Liver (tissue), 3 donors: ENCODE measurements around the gene GULP1.

Experiments
- EGR1 ChIP-seq, 2 donors: IDR thresholded peaks; 2 replicates each; pipeline ENCODE4 v1.6.1; 2016 to 2018; ENCODE audit warnings: antibody characterized with exemption in 2 of 2, low read depth in 2 of 2
- GABPA ChIP-seq, 2 donors: IDR thresholded peaks in 1 of 2; conservative IDR thresholded peaks in 1 of 2; 2 replicates each; pipeline ENCODE4 v1.6.1; 2016; ENCODE audit warnings: antibody characterized with exemption in 2 of 2, mild to moderate bottlenecking in 1 of 2, moderate library complexity in 1 of 2
- JUND ChIP-seq, 2 donors: IDR thresholded peaks; 2 replicates each; pipeline ENCODE4 v1.6.1; 2016; ENCODE audit warnings: antibody characterized with exemption in 2 of 2
- MAX ChIP-seq: IDR thresholded peaks from 2 replicates; pipeline ENCODE4 v1.6.1; 2016; ENCODE audit warnings: antibody characterized with exemption
- REST ChIP-seq: IDR thresholded peaks from 2 replicates; pipeline ENCODE4 v1.6.1; 2016; ENCODE audit warnings: antibody characterized with exemption, mild to moderate bottlenecking
- RXRA ChIP-seq, 2 donors: IDR thresholded peaks; 2 replicates each; pipeline ENCODE4 v1.6.1; 2017 to 2018; ENCODE audit warnings: antibody characterized with exemption in 2 of 2, mild to moderate bottlenecking in 1 of 2
- SP1 ChIP-seq: IDR thresholded peaks from 2 replicates; pipeline ENCODE4 v1.6.1; 2018; ENCODE audit warnings: antibody characterized with exemption, mild to moderate bottlenecking
- TAF1 ChIP-seq: conservative IDR thresholded peaks from 2 replicates; pipeline ENCODE4 v1.6.1; 2016; ENCODE audit warnings: antibody characterized with exemption, mild to moderate bottlenecking
- YY1 ChIP-seq: IDR thresholded peaks from 2 replicates; pipeline ENCODE4 v1.6.1; 2016; ENCODE audit warnings: antibody characterized with exemption, mild to moderate bottlenecking
- ZBTB33 ChIP-seq: IDR thresholded peaks from 2 replicates; pipeline ENCODE4 v1.6.1; 2016; ENCODE audit warnings: antibody characterized with exemption
- TF ChIP-seq, protein P1 (sequence below): fragments of 150-350 bp; IDR thresholded peaks from 2 replicates; pipeline ENCODE4 v1.5.1; 2017; ENCODE audit warnings: improper control_type of control experiment, low read depth, low read length; ENCODE audit not compliant: missing input control
- TF ChIP-seq, protein P2 (sequence below): IDR thresholded peaks from 2 replicates; pipeline ENCODE4 v1.6.1; 2016; ENCODE audit warnings: antibody characterized with exemption
- donor health status: healthy.
- donor health status: healthy.

- TF ChIP-seq MAX, result no peak
- TF ChIP-seq RXRA (IDR thresholded peaks at IDR 0.05), result no peak
- TF ChIP-seq, protein P1, sequence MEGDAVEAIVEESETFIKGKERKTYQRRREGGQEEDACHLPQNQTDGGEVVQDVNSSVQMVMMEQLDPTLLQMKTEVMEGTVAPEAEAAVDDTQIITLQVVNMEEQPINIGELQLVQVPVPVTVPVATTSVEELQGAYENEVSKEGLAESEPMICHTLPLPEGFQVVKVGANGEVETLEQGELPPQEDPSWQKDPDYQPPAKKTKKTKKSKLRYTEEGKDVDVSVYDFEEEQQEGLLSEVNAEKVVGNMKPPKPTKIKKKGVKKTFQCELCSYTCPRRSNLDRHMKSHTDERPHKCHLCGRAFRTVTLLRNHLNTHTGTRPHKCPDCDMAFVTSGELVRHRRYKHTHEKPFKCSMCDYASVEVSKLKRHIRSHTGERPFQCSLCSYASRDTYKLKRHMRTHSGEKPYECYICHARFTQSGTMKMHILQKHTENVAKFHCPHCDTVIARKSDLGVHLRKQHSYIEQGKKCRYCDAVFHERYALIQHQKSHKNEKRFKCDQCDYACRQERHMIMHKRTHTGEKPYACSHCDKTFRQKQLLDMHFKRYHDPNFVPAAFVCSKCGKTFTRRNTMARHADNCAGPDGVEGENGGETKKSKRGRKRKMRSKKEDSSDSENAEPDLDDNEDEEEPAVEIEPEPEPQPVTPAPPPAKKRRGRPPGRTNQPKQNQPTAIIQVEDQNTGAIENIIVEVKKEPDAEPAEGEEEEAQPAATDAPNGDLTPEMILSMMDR, result no peak
- TF ChIP-seq SP1, result no peak
- TF ChIP-seq GABPA (IDR thresholded peaks at IDR 0.05 in 1 of 2, conservative IDR thresholded peaks at IDR 0.05 in 1 of 2), result no peak
- TF ChIP-seq EGR1 (IDR thresholded peaks at IDR 0.05; ENCODE audit: low read depth in 2 of 2), result no peak
- TF ChIP-seq REST, result no peak
- TF ChIP-seq TAF1, result no peak
- no peak for TF ChIP-seq JUND (IDR thresholded peaks at IDR 0.05)
- TF ChIP-seq ZBTB33, result no peak
- TF ChIP-seq, protein P2, sequence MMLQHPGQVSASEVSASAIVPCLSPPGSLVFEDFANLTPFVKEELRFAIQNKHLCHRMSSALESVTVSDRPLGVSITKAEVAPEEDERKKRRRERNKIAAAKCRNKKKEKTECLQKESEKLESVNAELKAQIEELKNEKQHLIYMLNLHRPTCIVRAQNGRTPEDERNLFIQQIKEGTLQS, result no peak
- no peak for TF ChIP-seq YY1
These were observed 103.3 kb downstream of the GULP1 start for GRCh38 chr2:188394931-188395472.
